Uterus (tissue), 2 donors: ENCODE measurements around the gene PRDM15.

Source experiments
- CTCF ChIP-seq, 4 experiments: fragments of 200-600 bp in 2 of 4; fragments of 450-650 bp in 2 of 4; sonication (generic) in 2 of 4; IDR thresholded peaks; one replicate each; pipeline ENCODE4 v1.5.1; 2016 to 2019; ENCODE audit warnings: antibody characterized with exemption in 4 of 4, mild to moderate bottlenecking in 2 of 4, moderate library complexity in 1 of 4
- POLR2A ChIP-seq, 2 donors: fragments of 450-650 bp; IDR thresholded peaks; one replicate each; pipeline ENCODE4 v1.6.1; 2016; ENCODE audit warnings: antibody characterized with exemption in 2 of 2, mild to moderate bottlenecking in 1 of 2, moderate library complexity in 1 of 2

- TF ChIP-seq POLR2A (IDR thresholded peaks at IDR 0.05), result no peak
- no peak for TF ChIP-seq CTCF (IDR thresholded peaks at IDR 0.05)
Measured at GRCh38 chr21:41759214-41759840, 119.8 kb downstream of the PRDM15 start.
